ENCODE measurements around the gene STAT5B.
"Not testable (repeated sequence)": the region's sequence is repeated elsewhere in the genome, so short reads cannot be mapped to it uniquely, and the experiment has no call there.

The STAT5B gene

GRCh38 chr17:42305543-42306384 is 29.6 kb upstream of the STAT5B start:
- no peak for DNase-seq

- DNase-seq = not testable (repeated sequence)
Observed at GRCh38 chr17:42305031-42305330, 28.8 kb upstream of the STAT5B start.

- DNase-seq = no peak
Observed at GRCh38 chr17:42304187-42305030, 28.2 kb upstream of the STAT5B start.

GRCh38 chr17:42303694-42304093 is 27.5 kb upstream of the STAT5B start:
- no peak for DNase-seq

GRCh38 chr17:42301022-42301421 is 24.8 kb upstream of the STAT5B start:
- no peak for DNase-seq

- not testable (repeated sequence) for DNase-seq
Observed at GRCh38 chr17:42299913-42300312, 23.7 kb upstream of the STAT5B start.

GRCh38 chr17:42299361-42299760 is 23.2 kb upstream of the STAT5B start:
- not testable (repeated sequence) for DNase-seq

- DNase-seq = not testable (repeated sequence)
Observed at GRCh38 chr17:42297775-42298174, 21.6 kb upstream of the STAT5B start.

GRCh38 chr17:42296012-42296411 is 19.8 kb upstream of the STAT5B start:
- DNase-seq = no peak

- DNase-seq = no peak
Observed at GRCh38 chr17:42294469-42295398, 18.5 kb upstream of the STAT5B start.

- DNase-seq = no peak
Observed at GRCh38 chr17:42291129-42291528, 14.9 kb upstream of the STAT5B start.

- no peak for DNase-seq
Observed at GRCh38 chr17:42290577-42290976, 14.4 kb upstream of the STAT5B start.

- DNase-seq = no peak
Observed at GRCh38 chr17:42289611-42290181, 13.5 kb upstream of the STAT5B start.

GRCh38 chr17:42288803-42289610 is 12.8 kb upstream of the STAT5B start:
- no peak for DNase-seq

GRCh38 chr17:42287977-42288802 is 12.0 kb upstream of the STAT5B start, which contains the start of gene STAT5A:
Gene STAT5A, plus strand, starts transcription at chr17:42288498. Its CDS starts 914 bp downstream, at chr17:42289412.
- peak; percentile 6 for DNase-seq

GRCh38 chr17:42287305-42287976 is 11.2 kb upstream of the STAT5B start:
- DNase-seq = no peak

- no peak for DNase-seq
Observed at GRCh38 chr17:42286411-42287221, 10.4 kb upstream of the STAT5B start.

GRCh38 chr17:42285346-42286050 is 9.3 kb upstream of the STAT5B start:
- no peak for DNase-seq
